NCI-H2029 treated with DMSO at 0.1 percent for 48 hours (cell line): ENCODE measurements around the gene PI4KB.
"Not testable (repeated sequence)": the region's sequence is repeated elsewhere in the genome, so short reads cannot be mapped to it uniquely, and the experiment has no call there.

Experiments
- DNase-seq: peaks from one replicate; lab custom pipeline; 2025; lab: John Stamatoyannopoulos, UW

Gene PI4KB

GRCh38 chr1:151327223-151327902, at the start of gene PI4KB:
Gene PI4KB (minus strand): TSS chr1:151327416. CDS start chr1:151316481, 10,935 bp downstream.
- DNase-seq, result peak; percentile 98

GRCh38 chr1:151373196-151373595, 46.0 kb upstream of the PI4KB start:
- no peak for DNase-seq

GRCh38 chr1:151372058-151372934, 45.1 kb upstream of the PI4KB start, which contains the start of gene SELENBP1:
Gene SELENBP1 (minus strand): TSS chr1:151372705. CDS start chr1:151372641, 64 bp downstream.
- peak; percentile 84 for DNase-seq

- peak; percentile 60 for DNase-seq
These were observed 44.3 kb upstream of the PI4KB start for GRCh38 chr1:151371370-151372057.

- DNase-seq, result no peak
These were observed 43.1 kb upstream of the PI4KB start for GRCh38 chr1:151370211-151370911.

- DNase-seq, result no peak
These were observed 42.4 kb upstream of the PI4KB start for GRCh38 chr1:151369621-151370048.

- DNase-seq, result no peak
These were observed 42.0 kb upstream of the PI4KB start for GRCh38 chr1:151369302-151369610.

- peak; percentile 66 for DNase-seq
These were observed 41.4 kb upstream of the PI4KB start for GRCh38 chr1:151368393-151369301.

GRCh38 chr1:151367658-151368392, 40.6 kb upstream of the PI4KB start:
- DNase-seq, result no peak

- DNase-seq, result no peak
These were observed 37.8 kb upstream of the PI4KB start for GRCh38 chr1:151364996-151365395.

- DNase-seq, result no peak
These were observed 35.3 kb upstream of the PI4KB start for GRCh38 chr1:151362308-151363155.

- DNase-seq, result no peak
These were observed 34.7 kb upstream of the PI4KB start for GRCh38 chr1:151361883-151362282.

GRCh38 chr1:151356696-151357095, 29.5 kb upstream of the PI4KB start:
- DNase-seq, result no peak

- DNase-seq, result no peak
These were observed 25.0 kb upstream of the PI4KB start for GRCh38 chr1:151352021-151352718.

GRCh38 chr1:151350323-151350722, 23.1 kb upstream of the PI4KB start:
- DNase-seq, result not testable (repeated sequence)

- DNase-seq, result no peak
These were observed 20.5 kb upstream of the PI4KB start for GRCh38 chr1:151347523-151348246.

- DNase-seq, result peak; percentile 95
These were observed 19.7 kb upstream of the PI4KB start, which contains the start of gene RFX5 for GRCh38 chr1:151346769-151347522. Gene RFX5 (minus strand): TSS chr1:151347252. CDS start chr1:151346320, 932 bp downstream.
